ENCODE results near the gene LYPD6. TPM values are rescaled to one million over a fixed set of nuclear protein-coding genes. Genes with fewer than 3 reads are reported as not detected.

LYPD6 gene
- total RNA-seq, 1 experiment from 2014 or later: 2.4 TPM

DNA sequence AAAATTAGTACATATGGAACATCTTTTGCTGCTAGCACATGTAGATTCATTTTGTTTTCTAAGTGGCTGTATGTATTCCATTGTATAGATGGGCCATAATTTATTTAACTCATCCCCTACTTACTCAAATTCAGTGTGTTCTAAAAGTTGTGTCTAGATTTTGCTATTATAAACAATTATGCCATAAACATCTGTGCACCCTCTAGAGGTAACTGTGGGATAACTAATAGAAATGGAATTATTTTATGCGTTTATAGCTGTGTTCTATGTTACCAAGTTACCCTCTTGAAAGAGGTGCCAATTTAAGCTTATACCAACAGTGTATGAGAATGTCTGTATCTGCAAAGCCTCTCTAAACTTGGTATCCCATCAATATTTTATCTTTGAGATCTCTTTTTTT lies 156.8 kb downstream of the LYPD6 start:
- CTCF ChIA-PET: interaction anchor here (0.5 to 0.6 kb wide), 2 partner anchors 247 to 1940 kb away, joined by 5 to 9 read pairs; no protein-coding TSS in a partner anchor

DNA sequence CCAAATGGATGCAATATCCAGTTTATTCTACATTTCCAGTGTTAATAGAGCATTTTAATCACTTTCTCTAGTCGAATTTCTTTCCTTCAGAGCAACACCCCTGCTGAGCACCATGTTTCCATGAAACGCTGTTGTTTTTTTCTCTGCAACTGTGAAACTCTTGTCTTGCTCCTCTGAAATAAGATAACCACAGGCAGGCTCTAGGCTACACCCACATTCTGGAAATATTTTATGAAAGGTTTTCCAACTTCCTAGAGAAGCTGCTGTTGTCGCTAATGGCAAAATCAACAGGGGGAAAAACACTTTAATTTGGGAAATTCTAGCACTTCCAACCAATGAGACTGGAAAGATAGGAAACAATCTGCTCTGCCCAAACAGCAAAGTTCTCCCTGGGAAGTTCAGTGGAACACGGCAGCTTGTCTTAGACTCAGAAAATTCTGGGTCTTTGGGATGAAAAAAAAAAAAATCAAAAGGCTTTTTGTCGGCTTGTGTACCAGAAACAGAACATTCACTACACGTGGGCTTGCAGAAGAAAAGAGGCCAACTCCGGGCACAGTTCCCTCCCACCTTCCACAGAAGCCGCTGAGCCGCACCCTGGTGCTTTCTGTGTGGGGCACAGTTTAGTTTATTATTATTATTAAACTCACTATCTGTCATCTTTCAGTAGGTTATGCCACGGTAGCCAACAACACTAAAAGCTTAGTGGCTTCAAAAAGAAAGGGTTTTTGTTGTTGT lies 158.5 kb downstream of the LYPD6 start:
- CTCF ChIA-PET: no interaction called here
- Histone ChIP-seq H3F3A (ENCODE audit: low read length, unreplicated experiment) (no peaks in the 10 kb centered on the region), H3K79me2 (ENCODE audit: low read length) (no peaks in the 10 kb centered on the region), H3K27me3 (ENCODE audit: low read length) (peaks cover 22% of the 10 kb centered on the region; the same call in 1 of the 2 replicates), H3K27ac (ENCODE audit: low read length) (no peak overlapping the region), H3K36me3 (ENCODE audit: low read depth, low read length) (no peaks in the 10 kb centered on the region), H2AFZ (ENCODE audit: low read length) (no peak overlapping the region), H3K9me2 (replicated peaks; ENCODE audit: low read length) (no peaks in the 10 kb centered on the region), H3K9me3 (ENCODE audit: low read length) (no peaks in the 10 kb centered on the region), H3K9ac (ENCODE audit: low read length) (no peak overlapping the region), H3K4me1 (ENCODE audit: insufficient read depth, low read length) (no peaks in the 10 kb centered on the region), H4K20me1 (ENCODE audit: low read length) (no peaks in the 10 kb centered on the region), H3K4me3 (ENCODE audit: low read length) (no peak overlapping the region), H3K4me2 (ENCODE audit: low read length) (no peak overlapping the region)
- ATAC-seq (no peak), DNase-seq (no peak)
- no TSS peak for BruUV-seq (replicated peaks)
- TF ChIP-seq EZH2phosphoT487 (IDR thresholded peaks at IDR 0.05; ENCODE audit: borderline replicate concordance, low read length): no peak
- TF ChIP-seq EZH2 (IDR thresholded peaks at IDR 0.05; ENCODE audit: low read length, unreplicated experiment): no peak
- TF ChIP-seq, protein P1, sequence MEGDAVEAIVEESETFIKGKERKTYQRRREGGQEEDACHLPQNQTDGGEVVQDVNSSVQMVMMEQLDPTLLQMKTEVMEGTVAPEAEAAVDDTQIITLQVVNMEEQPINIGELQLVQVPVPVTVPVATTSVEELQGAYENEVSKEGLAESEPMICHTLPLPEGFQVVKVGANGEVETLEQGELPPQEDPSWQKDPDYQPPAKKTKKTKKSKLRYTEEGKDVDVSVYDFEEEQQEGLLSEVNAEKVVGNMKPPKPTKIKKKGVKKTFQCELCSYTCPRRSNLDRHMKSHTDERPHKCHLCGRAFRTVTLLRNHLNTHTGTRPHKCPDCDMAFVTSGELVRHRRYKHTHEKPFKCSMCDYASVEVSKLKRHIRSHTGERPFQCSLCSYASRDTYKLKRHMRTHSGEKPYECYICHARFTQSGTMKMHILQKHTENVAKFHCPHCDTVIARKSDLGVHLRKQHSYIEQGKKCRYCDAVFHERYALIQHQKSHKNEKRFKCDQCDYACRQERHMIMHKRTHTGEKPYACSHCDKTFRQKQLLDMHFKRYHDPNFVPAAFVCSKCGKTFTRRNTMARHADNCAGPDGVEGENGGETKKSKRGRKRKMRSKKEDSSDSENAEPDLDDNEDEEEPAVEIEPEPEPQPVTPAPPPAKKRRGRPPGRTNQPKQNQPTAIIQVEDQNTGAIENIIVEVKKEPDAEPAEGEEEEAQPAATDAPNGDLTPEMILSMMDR (conservative IDR thresholded peaks at IDR 0.05; ENCODE audit: low read depth, low read length): no peak
- POLR2A ChIA-PET (ENCODE audit: unreplicated experiment): no interaction called here
- intact Hi-C loops (cut with micrococcal nuclease): no loop called here

More for the DNA sequence above, 156.8 kb downstream of the LYPD6 start:
- no peaks in the 10 kb centered on the region for H3K9me3 ChIP-seq (ENCODE audit: low read length)
- ATAC-seq (peak; percentile 43), DNase-seq (peak; percentile 6)
- H3K9ac ChIP-seq (ENCODE audit: low read length): no peak overlapping the region
- no peaks in the 10 kb centered on the region for H3K36me3 ChIP-seq (ENCODE audit: low read depth, low read length)
- no TSS peak for BruUV-seq (replicated peaks)
- no peaks in the 10 kb centered on the region for H3F3A ChIP-seq (ENCODE audit: low read length, unreplicated experiment)
- H4K20me1 ChIP-seq (ENCODE audit: low read length): no peaks in the 10 kb centered on the region
- no peak overlapping the region for H3K4me3 ChIP-seq (ENCODE audit: low read length)
- intact Hi-C loops (cut with micrococcal nuclease): loop anchor here (1.0 kb wide), 1 partner anchor 470 kb away; no protein-coding TSS in a partner anchor
- H3K27ac ChIP-seq (ENCODE audit: low read length): no peak overlapping the region
- H3K79me2 ChIP-seq (ENCODE audit: low read length): no peaks in the 10 kb centered on the region
- no peaks in the 10 kb centered on the region for H3K9me2 ChIP-seq (replicated peaks; ENCODE audit: low read length)
- TF ChIP-seq, protein P1 (conservative IDR thresholded peaks at IDR 0.05; ENCODE audit: low read depth, low read length): peak; percentile 52
- TF ChIP-seq EZH2phosphoT487 (IDR thresholded peaks at IDR 0.05; ENCODE audit: borderline replicate concordance, low read length): no peak
- no peaks in the 10 kb centered on the region for H3K4me1 ChIP-seq (ENCODE audit: insufficient read depth, low read length)
- H3K27me3 ChIP-seq (ENCODE audit: low read length): peaks cover 13% of the 10 kb centered on the region; the same call in 1 of the 2 replicates
- no peak overlapping the region for H2AFZ ChIP-seq (ENCODE audit: low read length)
- no peak overlapping the region for H3K4me2 ChIP-seq (ENCODE audit: low read length)
- POLR2A ChIA-PET (ENCODE audit: unreplicated experiment): no interaction called here

DNA sequence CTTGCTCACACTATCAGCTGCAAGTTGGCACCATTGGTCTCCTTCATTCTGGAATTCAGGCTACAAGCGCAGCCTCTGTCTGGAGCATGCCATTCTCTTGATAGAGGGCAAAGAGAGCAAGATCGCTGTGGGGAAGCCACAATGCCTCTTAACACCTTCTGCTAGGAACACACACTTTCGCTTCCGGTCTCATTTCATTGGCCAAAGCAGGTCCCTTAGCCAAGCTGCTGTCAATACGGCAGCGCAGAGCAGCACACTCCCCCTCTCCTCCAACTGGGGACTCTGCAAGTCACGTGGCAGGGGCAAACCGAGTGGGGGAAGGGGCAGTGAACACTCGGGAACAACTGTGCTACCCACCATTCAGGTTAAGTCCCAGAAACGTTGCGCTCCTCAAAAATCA lies 159.1 kb downstream of the LYPD6 start:
- Histone ChIP-seq H3F3A (ENCODE audit: low read length, unreplicated experiment) (no peaks in the 10 kb centered on the region), H3K4me1 (ENCODE audit: insufficient read depth, low read length) (no peaks in the 10 kb centered on the region), H3K27me3 (ENCODE audit: low read length) (peaks cover 19% of the 10 kb centered on the region; the same call in 1 of the 2 replicates), H4K20me1 (ENCODE audit: low read length) (no peaks in the 10 kb centered on the region), H3K27ac (ENCODE audit: low read length) (no peak overlapping the region), H3K36me3 (ENCODE audit: low read depth, low read length) (no peaks in the 10 kb centered on the region), H3K79me2 (ENCODE audit: low read length) (no peaks in the 10 kb centered on the region), H3K9me2 (replicated peaks; ENCODE audit: low read length) (no peaks in the 10 kb centered on the region), H3K9me3 (ENCODE audit: low read length) (no peaks in the 10 kb centered on the region), H3K4me2 (ENCODE audit: low read length) (no peak overlapping the region), H3K9ac (ENCODE audit: low read length) (no peak overlapping the region), H3K4me3 (ENCODE audit: low read length) (no peak overlapping the region), H2AFZ (ENCODE audit: low read length) (no peak overlapping the region)
- ChIA-PET POLR2A (ENCODE audit: unreplicated experiment) (no interaction called here), CTCF (no interaction called here)
- ATAC-seq (no peak), DNase-seq (no peak)
- intact Hi-C loops (cut with micrococcal nuclease): no loop called here
- no peak for TF ChIP-seq EZH2phosphoT487 (IDR thresholded peaks at IDR 0.05; ENCODE audit: borderline replicate concordance, low read length)
- BruUV-seq (replicated peaks): no TSS peak
